SK-N-SH (cell line): Measurements from ENCODE around the gene CCNL2.

Experiments used
- CHD2 ChIP-seq: fragments of 150-350 bp; IDR thresholded peaks from 2 replicates; pipeline ENCODE4 v1.6.1; 2018; ENCODE audit warnings: low read length; ENCODE audit not compliant: partially characterized antibody
- FOXJ3 ChIP-seq: sonication (generic); formaldehyde crosslinking; IDR thresholded peaks from 2 replicates; pipeline ENCODE4 v1.5.1; 2020; ENCODE audit warnings: mild to moderate bottlenecking, missing genetic modification reagents
- JUND ChIP-seq: IDR thresholded peaks from 2 replicates; pipeline ENCODE4 v1.4.0; 2012
- MXI1 ChIP-seq: IDR thresholded peaks from 2 replicates; pipeline ENCODE4 v1.6.1; 2012; ENCODE audit warnings: mild to moderate bottlenecking, low read depth, low read length, improper control_type of control experiment
- NFIC ChIP-seq: IDR thresholded peaks from 2 replicates; pipeline ENCODE4 v1.4.0; 2012; ENCODE audit warnings: borderline replicate concordance
- RAD21 ChIP-seq: IDR thresholded peaks from 2 replicates; pipeline ENCODE4 v1.6.1; 2012; ENCODE audit warnings: mild to moderate bottlenecking, low read length
- TF ChIP-seq, protein P1 (sequence below): fragments of 200-600 bp; sonication (generic); IDR thresholded peaks from 2 replicates; pipeline ENCODE4 v1.6.1; 2017; ENCODE audit warnings: antibody characterized with exemption, mild to moderate bottlenecking, moderate library complexity
- TF ChIP-seq, protein P2 (sequence below): IDR thresholded peaks from 2 replicates; pipeline ENCODE4 v1.6.1; 2012; ENCODE audit warnings: mild to moderate bottlenecking, low read depth, low read length, moderate library complexity

GRCh38 chr1:1373815-1374588 lies 25.1 kb downstream of the CCNL2 start:
- TF ChIP-seq, protein P1, sequence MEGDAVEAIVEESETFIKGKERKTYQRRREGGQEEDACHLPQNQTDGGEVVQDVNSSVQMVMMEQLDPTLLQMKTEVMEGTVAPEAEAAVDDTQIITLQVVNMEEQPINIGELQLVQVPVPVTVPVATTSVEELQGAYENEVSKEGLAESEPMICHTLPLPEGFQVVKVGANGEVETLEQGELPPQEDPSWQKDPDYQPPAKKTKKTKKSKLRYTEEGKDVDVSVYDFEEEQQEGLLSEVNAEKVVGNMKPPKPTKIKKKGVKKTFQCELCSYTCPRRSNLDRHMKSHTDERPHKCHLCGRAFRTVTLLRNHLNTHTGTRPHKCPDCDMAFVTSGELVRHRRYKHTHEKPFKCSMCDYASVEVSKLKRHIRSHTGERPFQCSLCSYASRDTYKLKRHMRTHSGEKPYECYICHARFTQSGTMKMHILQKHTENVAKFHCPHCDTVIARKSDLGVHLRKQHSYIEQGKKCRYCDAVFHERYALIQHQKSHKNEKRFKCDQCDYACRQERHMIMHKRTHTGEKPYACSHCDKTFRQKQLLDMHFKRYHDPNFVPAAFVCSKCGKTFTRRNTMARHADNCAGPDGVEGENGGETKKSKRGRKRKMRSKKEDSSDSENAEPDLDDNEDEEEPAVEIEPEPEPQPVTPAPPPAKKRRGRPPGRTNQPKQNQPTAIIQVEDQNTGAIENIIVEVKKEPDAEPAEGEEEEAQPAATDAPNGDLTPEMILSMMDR, result no peak
- no peak for TF ChIP-seq MXI1
- no peak for TF ChIP-seq JUND
- TF ChIP-seq, protein P2, sequence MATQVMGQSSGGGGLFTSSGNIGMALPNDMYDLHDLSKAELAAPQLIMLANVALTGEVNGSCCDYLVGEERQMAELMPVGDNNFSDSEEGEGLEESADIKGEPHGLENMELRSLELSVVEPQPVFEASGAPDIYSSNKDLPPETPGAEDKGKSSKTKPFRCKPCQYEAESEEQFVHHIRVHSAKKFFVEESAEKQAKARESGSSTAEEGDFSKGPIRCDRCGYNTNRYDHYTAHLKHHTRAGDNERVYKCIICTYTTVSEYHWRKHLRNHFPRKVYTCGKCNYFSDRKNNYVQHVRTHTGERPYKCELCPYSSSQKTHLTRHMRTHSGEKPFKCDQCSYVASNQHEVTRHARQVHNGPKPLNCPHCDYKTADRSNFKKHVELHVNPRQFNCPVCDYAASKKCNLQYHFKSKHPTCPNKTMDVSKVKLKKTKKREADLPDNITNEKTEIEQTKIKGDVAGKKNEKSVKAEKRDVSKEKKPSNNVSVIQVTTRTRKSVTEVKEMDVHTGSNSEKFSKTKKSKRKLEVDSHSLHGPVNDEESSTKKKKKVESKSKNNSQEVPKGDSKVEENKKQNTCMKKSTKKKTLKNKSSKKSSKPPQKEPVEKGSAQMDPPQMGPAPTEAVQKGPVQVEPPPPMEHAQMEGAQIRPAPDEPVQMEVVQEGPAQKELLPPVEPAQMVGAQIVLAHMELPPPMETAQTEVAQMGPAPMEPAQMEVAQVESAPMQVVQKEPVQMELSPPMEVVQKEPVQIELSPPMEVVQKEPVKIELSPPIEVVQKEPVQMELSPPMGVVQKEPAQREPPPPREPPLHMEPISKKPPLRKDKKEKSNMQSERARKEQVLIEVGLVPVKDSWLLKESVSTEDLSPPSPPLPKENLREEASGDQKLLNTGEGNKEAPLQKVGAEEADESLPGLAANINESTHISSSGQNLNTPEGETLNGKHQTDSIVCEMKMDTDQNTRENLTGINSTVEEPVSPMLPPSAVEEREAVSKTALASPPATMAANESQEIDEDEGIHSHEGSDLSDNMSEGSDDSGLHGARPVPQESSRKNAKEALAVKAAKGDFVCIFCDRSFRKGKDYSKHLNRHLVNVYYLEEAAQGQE, result no peak
- TF ChIP-seq NFIC, result no peak
- no peak for TF ChIP-seq FOXJ3 (CRISPR knock-in tag)
- TF ChIP-seq CHD2, result no peak
- TF ChIP-seq RAD21, result no peak
